NCI-H1092 treated with DMSO at 0.1 percent for 48 hours (cell line): ENCODE measurements around the gene IL3RA.
"Not testable (repeated sequence)": the region's sequence is repeated elsewhere in the genome, so short reads cannot be mapped to it uniquely, and the experiment has no call there.

ENCODE experiments used
- DNase-seq: peaks from one replicate; lab custom pipeline; 2025; lab: John Stamatoyannopoulos, UW

IL3RA gene

DNA sequence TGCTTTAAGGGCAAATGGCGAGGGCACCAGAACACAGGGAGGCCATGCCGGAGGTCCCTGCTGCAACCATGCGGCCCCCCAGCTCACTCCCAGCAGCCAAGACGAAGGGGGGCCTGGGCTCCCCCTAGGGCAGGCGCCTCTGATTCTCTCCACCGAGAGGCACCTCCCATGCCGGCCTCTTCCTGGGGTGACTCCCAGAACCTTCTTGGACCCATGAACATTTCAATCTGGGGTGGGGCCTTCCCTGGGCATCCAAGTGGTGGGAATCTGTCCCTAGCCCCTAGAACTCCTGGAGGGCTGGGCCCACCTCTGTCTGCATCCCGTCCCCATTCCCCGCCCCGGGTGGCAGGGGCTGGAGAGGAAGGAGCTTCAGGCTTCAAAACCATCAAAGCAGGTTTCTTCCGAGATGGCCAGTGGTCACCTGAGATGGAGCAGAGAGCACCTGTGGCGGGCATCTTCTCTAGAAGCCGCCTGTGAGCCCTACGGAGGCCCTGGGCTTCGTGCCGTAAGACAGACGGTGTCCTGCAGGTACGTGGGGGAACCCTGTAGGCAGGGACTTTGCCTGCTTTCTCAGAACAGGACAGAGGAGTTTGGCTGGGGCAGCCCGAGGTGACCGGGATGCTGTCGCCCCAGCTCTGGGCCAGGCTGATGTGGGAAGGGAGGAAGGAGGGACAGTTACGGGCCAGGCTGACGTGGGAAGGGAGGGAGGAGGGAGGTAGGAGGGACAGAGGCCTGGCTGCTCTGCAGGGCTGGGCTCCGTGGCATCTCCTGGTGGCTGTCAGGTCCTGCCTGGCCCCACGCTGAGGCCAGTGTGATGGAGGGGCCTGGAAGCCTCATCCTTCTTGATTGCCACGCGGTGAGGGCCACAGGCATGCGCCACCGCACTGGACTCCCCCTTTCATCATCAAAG is 62.1 kb downstream of the IL3RA start:
- no peak for DNase-seq

DNA sequence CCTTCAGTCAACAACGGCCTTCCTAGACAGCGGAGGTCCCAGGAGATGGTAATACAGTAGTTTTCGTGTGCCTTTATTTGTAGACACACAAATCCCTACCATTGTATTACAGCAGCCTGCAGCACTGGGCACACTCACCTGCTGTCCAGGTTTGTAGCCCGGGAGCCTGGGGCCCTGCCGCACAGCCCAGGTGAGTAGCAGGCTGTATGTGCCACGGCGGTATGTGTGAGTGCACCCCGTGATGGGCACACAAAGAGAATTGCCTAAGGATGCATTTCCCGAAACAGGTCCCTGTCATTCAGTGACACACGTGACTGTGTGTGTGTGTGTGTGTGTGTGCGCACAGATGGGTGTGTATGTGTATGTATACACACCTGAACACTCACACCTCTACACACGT is 63.5 kb downstream of the IL3RA start:
- no peak for DNase-seq

DNA sequence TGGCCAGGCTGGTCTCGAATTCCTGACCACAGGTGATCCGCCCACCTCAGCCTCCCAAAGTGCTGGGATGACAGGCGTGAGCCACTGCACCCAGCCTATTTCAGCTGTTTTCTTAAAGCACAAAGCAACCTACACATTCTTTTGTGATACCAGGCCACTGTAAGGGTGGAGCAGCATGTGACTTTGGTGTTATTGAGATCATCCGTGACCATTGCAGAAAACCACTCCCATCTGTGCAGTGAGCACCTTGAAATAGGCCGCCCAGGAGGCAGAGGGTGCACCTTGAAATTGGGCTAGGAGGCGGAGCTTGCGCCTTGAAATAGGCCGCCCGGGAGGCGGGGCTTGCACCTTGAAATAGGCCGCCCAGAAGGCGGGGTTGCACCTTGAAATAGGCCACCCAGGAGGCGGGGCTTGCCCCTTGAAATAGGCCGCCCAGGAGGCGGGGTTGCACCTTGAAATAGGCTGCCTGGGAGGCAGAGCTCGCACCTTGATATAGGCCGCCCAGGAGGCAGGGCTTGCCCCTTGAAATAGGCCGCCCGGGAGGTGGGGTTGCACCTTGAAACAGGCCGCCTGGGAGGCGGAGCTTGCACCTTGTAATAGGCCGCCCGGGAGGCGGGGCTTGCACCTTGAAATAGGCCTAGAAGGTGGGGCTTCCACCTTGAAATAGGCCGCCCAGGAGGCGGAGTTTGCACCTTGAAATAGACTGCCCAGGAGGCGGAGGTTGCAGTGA is 64.3 kb downstream of the IL3RA start:
- DNase-seq, result no peak

DNA sequence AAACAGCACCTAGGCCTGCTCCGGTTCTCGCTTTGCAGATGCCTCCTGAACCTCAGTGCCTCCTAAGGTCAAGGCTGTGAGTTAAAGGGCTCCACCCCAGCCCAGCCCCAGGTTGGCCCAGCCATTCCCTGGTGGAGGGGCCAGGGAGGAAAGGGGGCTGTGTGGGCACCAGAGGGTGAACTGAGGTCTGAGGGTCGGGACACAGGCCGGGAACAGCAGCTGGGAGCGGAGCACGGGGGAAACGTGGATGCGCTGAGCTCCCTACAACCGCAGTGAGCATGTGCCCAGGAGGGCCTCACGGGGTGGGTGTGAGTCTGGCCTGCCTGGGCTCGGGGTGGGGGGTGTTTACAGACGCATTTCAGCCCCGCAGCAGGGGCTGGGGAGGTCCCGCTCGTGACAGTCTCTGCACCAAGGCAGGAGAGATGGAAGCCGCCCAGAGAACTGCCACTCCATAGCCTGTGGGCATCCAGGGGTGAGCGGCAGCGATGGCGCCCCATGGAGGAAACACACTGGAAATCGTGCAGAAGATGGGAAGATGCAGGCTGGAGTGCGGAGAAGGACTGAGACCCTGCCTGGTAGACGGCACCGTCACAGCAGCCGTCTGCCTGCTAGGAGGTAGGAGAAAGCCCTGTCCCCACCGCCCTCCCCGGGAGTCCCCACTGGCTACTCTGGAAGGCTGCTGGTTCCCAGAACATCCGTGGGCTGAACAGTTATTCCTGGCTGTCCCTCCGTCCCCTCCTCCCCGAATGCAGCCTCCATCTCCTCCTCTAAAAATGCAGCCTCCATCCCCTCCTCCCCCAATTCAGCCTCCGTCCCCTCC is 65.2 kb downstream of the IL3RA start:
- no peak for DNase-seq

DNA sequence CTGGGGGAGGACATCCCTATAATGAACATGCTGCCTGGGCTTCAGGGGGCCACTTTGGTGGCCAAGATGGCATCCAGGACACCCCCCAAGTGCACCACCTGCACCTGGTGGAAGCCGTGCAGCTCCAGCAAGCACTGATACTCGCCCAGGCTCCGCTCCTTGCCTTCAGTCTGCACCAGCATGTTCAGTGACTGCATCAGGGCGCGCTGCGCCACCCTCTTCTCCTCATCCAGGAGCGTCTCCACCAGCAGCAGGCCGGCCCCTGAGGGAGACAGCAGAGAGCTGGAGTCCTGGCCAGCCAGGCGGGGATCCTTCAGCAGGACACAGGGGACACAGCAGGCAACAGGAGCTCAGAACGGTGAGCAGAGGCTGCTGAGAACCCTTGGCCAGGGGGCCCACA is 66.6 kb downstream of the IL3RA start:
- no peak for DNase-seq

DNA sequence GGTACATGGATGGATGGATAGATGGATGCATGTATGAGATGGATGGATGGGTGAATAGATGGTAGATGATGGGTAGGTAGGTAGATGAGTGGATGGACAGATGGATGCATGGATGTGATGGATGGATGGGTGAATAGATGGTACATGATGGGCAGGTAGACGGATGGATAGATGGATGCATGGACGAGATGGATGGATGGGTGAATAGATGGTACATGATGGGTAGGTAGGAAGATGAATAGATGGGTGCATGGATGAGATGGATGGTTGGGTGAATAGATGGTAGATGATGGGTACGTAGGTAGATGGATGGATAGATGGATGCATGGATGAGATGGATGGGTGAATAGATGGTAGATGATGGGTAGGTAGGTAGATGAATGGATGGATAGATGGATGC is 67.3 kb downstream of the IL3RA start:
- DNase-seq, result not testable (repeated sequence)

DNA sequence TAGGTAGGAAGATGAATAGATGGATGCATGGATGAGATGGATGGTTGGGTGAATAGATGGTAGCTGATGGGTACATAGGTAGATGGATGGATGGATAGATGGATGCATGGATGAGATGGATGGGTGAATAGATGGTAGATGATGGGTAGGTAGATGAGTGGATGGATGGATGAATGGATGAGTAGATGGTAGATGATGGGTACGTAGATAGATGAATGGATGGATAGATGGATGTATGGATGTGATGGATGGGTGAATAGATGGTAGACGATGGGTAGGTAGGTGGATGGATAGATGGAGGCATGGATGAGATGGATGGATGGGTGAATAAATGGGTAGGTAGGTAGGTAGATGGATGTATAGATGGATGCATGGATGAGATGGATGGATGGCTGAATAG is 69.2 kb downstream of the IL3RA start:
- not testable (repeated sequence) for DNase-seq

DNA sequence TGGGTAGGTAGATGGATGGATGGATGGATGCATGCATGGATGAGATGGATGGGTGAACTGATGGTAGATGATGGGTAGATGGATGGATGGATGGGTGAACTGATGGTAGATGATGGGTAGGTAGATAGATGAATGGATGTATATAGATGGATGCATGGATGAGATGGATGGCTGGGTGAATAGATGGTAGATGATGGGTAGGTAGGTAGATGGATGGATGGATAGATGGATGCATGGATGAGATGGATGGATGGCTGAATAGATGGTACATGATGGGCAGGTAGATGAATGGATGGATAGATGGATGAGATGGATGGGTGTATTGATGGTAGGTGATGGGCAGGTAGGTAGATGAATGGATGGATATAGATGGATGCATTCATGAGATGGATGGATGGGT is 70.5 kb downstream of the IL3RA start:
- no peak for DNase-seq

DNA sequence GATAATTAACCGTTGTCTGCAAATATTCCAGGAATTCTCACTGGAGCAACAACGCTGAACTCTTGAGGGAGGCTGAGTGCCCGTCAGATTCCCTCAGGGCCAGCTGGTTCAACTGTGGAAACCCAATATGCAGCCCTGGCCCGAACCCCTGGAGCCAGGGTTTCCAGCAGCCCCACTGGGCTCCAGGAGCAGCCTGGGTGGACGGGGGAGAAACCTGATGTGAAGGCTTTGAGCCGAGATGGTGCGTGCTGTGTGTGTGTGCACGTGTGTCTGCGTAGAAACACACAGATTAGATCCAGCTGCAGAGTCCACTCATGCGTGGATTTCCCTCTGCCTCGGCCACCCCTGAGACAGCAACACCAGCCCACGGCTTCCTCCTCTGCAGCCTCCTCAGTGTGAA is 74.7 kb downstream of the IL3RA start:
- DNase-seq, result no peak

DNA sequence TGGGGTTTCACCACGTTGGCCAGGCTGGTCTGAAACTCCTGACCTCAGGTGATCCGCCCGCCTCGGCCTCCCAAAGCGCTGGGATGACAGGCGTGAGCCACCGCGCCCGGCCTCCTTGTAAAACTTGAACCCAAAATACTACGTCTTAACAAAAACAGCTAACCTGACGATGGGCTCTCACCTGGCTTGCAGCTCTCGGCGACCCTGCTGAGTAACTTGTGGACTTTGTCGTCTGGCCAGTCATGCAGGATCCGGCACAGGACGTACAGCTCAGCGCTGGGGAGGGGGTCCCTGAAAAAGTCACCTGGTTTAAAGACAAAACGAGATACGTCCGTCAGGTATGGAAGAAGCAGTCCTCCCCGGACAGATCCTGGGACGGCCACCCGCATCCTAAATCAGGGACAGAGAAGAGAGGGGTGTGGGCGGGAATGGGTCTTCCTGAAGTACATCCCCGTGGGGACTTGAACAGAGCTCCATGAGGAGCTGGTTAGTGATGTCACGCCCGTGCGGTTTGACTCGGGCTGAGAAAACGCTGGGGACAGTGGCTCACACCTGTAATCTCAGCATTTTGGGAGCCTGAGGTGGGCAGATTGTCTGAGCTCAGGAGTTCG is 76.1 kb downstream of the IL3RA start:
- DNase-seq, result no peak

DNA sequence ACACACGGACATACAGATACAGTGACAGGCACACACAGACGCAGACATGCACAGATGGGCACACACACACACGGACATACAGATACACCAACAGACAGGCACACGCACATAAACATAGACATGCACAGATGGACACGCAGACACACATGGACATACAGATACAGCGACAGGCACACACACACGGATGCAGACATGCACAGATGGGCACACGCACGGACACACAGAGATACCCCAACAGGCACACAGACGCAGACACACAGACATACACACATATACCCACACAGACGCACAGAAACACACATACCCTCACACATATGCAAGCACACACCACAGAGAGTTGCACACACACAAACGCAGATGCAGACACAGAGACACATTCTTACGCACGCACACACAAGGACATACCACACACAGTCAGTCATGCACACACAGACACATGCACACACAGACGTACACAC is 79.8 kb downstream of the IL3RA start:
- DNase-seq, result no peak

DNA sequence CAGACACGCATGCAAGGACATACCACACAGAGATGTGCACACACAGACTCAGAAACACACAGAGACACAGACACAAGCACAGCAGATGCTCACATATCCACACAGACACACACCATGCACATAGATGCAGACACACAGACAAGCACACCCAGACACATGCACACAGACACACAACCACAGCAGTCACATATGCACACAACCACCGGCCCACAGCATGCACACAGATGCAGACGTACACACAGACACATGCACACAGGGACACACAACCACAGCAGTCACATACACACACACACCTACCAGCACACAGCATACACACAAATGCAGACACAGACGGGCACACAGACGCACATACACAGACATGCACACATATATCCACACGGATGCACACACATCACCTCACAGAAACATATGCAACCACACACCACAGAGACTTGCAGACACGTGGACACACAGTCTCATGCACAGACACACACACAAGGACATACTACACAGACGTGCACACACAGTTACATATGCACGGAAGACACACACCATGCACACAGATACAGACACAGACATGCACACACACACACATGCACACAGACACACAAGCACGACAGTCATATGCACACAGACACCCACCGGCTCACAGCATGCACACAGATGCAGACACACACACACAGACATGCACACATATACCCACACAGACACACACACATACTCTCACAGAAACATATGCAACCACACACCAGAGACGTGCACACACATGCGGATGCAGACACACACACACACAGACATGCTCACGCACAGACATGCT is 80.6 kb downstream of the IL3RA start:
- DNase-seq, result no peak

DNA sequence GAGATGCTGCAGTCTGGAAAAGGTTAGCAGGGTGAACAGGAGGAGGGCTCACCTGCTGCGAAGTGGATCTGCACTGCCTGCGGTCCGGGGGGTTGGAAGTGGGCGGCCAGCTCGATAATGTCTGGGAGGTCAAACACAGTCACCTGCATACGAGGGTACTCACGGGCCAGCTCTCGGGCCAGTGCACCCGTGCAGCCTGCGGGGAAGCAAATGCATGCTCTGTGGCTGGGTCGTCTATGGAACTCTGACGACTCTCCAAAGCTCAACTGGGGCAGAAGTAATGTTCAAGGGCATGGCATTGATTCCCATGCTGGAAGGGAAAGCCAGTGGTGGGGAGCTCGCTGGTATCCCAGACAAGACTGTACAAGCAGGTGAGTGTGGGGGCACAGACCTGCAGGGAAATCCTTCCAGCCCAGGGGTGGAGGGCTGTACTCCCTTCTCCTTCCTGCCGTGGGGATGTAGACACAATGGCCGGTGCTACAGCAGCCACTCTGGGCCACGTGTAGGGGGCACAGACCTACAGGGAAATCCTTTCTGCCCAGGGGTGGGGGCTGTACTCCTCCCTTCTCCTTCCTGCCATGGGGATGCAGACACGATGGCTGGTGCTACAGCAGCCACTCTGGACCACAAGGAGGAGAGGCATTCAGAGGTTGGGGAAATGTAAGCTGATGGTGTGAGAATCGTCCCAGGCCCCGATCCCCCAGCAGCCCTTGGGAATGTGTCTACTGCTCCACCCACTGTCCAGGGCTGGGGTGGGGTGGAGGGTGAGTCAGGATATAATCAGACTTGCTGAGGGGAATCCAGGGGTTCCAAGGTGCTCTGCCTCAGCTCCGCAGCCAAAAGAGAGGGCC is 81.6 kb downstream of the IL3RA start:
- no peak for DNase-seq

DNA sequence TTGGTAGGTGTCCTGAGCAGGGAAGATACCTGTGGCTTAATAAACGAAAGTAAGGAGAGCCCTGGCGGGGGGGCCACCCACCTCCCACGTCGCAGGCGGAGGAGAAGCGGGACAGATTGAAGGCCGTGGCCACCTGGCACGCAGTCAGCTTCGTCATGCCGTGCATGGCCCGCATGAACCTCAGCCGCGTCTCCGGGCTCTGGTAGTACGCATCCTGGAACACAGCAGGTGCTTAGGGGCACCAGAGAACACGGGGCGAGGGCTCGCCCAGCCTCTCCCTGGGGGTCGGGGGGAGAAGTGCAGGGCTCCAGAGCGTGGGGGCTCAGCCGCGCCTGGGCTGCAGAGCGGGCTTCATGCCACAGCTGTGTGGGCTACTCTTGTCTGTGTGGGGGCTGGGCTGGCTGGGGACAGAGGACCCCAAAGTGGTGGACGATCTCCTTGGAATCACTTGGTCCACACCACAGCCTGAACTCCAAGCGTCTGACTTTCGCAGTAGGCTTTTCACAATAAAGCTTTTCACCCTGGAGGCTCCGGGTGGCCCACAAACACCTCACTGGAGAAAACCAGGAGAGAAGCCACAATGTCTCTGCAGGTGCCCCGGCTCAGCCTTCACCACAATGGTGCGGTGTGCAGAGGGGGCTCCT is 82.4 kb downstream of the IL3RA start:
- DNase-seq, result no peak

DNA sequence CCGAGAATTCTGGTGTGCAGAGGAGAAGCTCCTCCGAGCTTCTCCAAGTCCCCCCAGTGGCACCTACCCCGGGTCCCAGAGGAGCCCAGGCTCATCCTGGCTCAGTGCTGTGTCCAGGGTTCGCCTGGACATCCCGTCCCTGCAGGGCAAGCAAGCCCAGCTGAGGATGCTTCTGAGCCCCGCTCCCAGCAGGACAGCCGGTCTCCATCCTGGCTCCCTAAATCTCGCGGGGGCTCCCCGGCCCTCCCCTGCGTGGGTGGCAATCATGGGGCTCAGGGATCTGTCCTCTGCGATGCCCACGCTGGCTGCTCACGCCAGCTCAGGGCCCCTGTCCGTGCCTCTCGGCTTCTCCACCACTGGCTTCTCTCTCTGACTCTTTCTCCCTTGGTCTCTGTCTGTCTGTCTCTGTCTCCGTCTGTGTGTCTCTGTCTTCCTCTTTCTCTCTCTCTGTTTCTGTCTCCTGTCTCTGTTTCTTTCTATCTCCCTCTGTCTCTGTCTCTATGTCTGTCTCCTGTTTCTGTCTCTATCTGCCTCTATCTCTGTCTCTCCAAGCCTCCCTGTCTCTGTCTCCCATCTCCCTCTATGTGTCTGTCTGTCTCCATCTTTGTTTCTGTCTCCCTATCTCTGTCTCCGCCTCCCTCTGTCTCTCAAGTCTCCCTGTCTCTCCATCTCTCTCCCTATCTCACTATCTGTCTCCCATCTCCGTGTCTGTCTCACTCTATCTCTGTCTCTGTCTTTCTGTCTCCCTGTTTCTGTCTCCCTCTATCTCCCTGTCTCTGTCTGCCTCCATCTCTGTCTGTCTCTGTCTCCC is 83.2 kb downstream of the IL3RA start:
- no peak for DNase-seq

DNA sequence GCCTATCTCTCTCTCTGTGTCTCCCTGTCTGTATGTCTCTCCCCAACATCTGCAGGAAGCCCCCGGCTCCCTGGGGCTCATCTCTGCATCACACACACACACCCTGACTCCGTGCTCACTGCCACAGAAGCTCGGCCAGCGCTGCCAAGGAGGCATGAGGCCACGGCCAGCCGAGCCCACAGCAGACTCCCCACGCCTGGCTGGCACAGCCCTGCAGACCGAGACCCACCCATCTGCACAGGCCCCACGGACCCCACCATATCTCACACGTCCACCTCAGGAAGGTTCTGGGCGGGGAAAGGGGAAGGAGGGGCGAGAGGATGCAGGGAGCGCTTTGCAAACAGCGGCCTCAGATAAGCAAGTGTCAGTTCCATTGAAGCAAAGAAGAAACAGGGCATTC is 83.8 kb downstream of the IL3RA start:
- DNase-seq, result no peak

DNA sequence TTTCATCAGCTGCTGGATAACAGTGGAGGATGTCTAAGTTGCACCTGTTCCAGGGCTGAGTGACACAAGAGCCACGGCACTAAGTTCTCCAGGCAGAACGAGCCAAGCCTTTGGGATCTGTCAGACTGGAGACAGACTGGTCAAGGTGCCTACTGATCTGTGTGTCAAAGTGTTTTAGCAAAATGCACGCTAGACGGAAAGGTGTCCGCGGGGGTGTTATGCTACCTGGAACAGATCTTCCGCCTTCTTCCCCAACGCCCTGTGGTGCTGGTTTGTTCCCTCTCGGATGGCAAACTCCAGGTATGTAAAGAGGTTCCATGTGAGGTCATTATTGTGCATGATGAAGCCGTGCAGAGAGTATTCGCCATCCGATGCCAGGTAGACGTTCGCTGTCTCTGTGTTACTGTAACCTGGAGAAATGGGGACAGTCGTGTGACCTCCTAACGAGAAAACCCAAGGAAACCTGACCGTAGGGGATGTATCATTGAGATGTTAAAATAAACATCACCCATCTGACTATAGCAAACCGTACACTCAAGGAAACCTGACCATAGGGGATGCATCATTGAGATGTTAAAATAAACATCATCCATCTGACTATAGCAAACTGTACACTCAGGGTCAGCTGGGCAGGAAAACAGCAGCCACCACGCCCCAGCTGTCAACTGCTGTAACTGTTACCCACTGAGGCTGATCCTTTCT is 85.0 kb downstream of the IL3RA start:
- no peak for DNase-seq

DNA sequence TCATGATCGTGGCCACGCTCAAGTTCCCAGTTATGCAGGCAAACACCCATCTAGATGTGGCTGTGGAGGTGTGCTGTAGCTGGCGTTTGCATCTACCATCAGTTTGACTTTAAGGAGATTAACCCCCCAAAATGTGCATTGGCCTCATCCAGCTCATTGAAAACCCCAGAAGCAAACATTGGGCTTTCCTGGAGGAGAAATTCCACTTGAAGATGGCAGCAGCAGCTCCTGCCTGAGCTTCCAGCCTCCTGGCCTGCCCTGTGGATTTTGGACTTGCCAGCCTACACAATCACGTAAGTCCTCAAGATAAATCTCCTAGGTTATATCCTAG is 85.5 kb downstream of the IL3RA start:
- DNase-seq, result no peak
